SK-N-MC (cell line): ENCODE results near the gene CD72.

ENCODE experiments used
- EZH2 ChIP-seq: fragments of 200-600 bp; sonication (generic); IDR thresholded peaks from one replicate; pipeline ENCODE4 v1.6.1; 2017; ENCODE audit warnings: antibody characterized with exemption
- FOXP2 ChIP-seq: optimal IDR thresholded peaks from 2 replicates; pipeline ENCODE3; 2011; ENCODE audit warnings: mild to moderate bottlenecking, moderate library complexity; ENCODE audit not compliant: insufficient read depth; ENCODE audit errors: extremely low read length, control extremely low read depth
- POLR2AphosphoS5 ChIP-seq: IDR thresholded peaks from 2 replicates; pipeline ENCODE4 v1.6.1; 2012; ENCODE audit warnings: mild to moderate bottlenecking, low read depth, low read length, borderline replicate concordance

- TF ChIP-seq EZH2 (no peak), POLR2AphosphoS5 (no peak), FOXP2 (no peak)
Measured at GRCh38 chr9:35564658-35565061, 53.6 kb downstream of the CD72 start.
